GM21619 (cell line): ENCODE measurements around the gene MORC1.
"Not testable (repeated sequence)": the region's sequence is repeated elsewhere in the genome, so short reads cannot be mapped to it uniquely, and the experiment has no call there.

Experiments
- ATAC-seq: cut with Tn5 transposase; IDR thresholded peaks from one replicate; pipeline ENCODE4 v1.9.1; 2021; ENCODE audit not compliant: unreplicated experiment

MORC1 gene

GRCh38 chr3:109117939-109118338 lies at the start of gene MORC1:
Gene MORC1 (minus strand): TSS chr3:109118134. CDS start chr3:109118059, 75 bp downstream.
- ATAC-seq, result no peak

GRCh38 chr3:109165905-109166304 lies 48.0 kb upstream of the MORC1 start:
- ATAC-seq, result no peak

GRCh38 chr3:109161487-109162123 lies 43.7 kb upstream of the MORC1 start:
- no peak for ATAC-seq

GRCh38 chr3:109155828-109156227 lies 37.9 kb upstream of the MORC1 start:
- ATAC-seq, result no peak

GRCh38 chr3:109154979-109155378 lies 37.0 kb upstream of the MORC1 start:
- ATAC-seq, result no peak

- no peak for ATAC-seq
Observed at GRCh38 chr3:109152320-109152719, 34.4 kb upstream of the MORC1 start.

- no peak for ATAC-seq
Observed at GRCh38 chr3:109149078-109149477, 31.1 kb upstream of the MORC1 start.

- no peak for ATAC-seq
Observed at GRCh38 chr3:109143646-109144045, 25.7 kb upstream of the MORC1 start.

- no peak for ATAC-seq
Observed at GRCh38 chr3:109140318-109140717, 22.4 kb upstream of the MORC1 start.

GRCh38 chr3:109137761-109138160 lies 19.8 kb upstream of the MORC1 start:
- ATAC-seq, result no peak

GRCh38 chr3:109136523-109136922 lies 18.6 kb upstream of the MORC1 start, which contains the start of gene C3orf85:
Gene C3orf85 (plus strand): TSS chr3:109136719. CDS start chr3:109136848, 129 bp downstream.
- ATAC-seq, result no peak

- ATAC-seq, result not testable (repeated sequence)
Observed at GRCh38 chr3:109133474-109133816, 15.5 kb upstream of the MORC1 start.

GRCh38 chr3:109132801-109133473 lies 15.0 kb upstream of the MORC1 start:
- ATAC-seq, result no peak

- no peak for ATAC-seq
Observed at GRCh38 chr3:109131276-109131675, 13.3 kb upstream of the MORC1 start.

- ATAC-seq, result no peak
Observed at GRCh38 chr3:109127553-109127952, 9.6 kb upstream of the MORC1 start.

- no peak for ATAC-seq
Observed at GRCh38 chr3:109125902-109126301, 8.0 kb upstream of the MORC1 start.

- no peak for ATAC-seq
Observed at GRCh38 chr3:109122690-109123089, 4.8 kb upstream of the MORC1 start.

- ATAC-seq, result no peak
Observed at GRCh38 chr3:109118584-109118983, 650 bp upstream of the MORC1 start.

- ATAC-seq, result no peak
Observed at GRCh38 chr3:109116031-109116430, 1.9 kb downstream of the MORC1 start.

GRCh38 chr3:109115451-109115850 lies 2.5 kb downstream of the MORC1 start:
- ATAC-seq, result no peak

GRCh38 chr3:109114746-109115145 lies 3.2 kb downstream of the MORC1 start:
- no peak for ATAC-seq

GRCh38 chr3:109112946-109113760 lies 4.8 kb downstream of the MORC1 start:
- ATAC-seq, result no peak
